Left colon (tissue), 2 donors: ENCODE data around the gene ITGA11. TPM values are rescaled to one million over a fixed set of nuclear protein-coding genes. Genes with fewer than 3 reads are reported as not detected.

Experiments
- total RNA-seq, 2 donors: library from RNA; stranded (reverse); fragmentation: NEBNext Ultra II Directional; extraction: Animal tissue kit (Norgen Biotek cat#: 25700); gene quantifications; one replicate each; pipeline ENCODE4 v1.2.1, GENCODE V29; 2021
- donor health status: DM: no; HTN: no; CAD: no.
- donor health status: DM: yes; HTN: yes; CAD: no.

ITGA11 gene
- total RNA-seq, 2 donors from 2014 or later = 1.4 to 2.4 TPM

Other genes starting within 250 kb of the ITGA11 start
- gene CALML4, start 226.8 kb downstream of the ITGA11 start, total RNA-seq = 100 to 1,000 TPM; 118 to 124 TPM
- gene CLN6, start 202.4 kb downstream of the ITGA11 start, total RNA-seq = 10 to 100 TPM; 24.6 to 32.2 TPM
- 10 to 100 TPM; 51.2 to 55.3 TPM for gene FEM1B, start 154.4 kb downstream of the ITGA11 start, total RNA-seq
- 1 to 10 TPM in 1 of 2 donors, under 1 TPM in 1; 0.67 to 1.6 TPM for gene CORO2B, start 146.8 kb upstream of the ITGA11 start, total RNA-seq